GM18520 (cell line): ENCODE measurements around the gene HCST.

Experiments
- ATAC-seq: cut with Tn5 transposase; IDR thresholded peaks from one replicate; pipeline ENCODE4 v1.9.1; 2021; ENCODE audit not compliant: unreplicated experiment

Gene HCST

DNA sequence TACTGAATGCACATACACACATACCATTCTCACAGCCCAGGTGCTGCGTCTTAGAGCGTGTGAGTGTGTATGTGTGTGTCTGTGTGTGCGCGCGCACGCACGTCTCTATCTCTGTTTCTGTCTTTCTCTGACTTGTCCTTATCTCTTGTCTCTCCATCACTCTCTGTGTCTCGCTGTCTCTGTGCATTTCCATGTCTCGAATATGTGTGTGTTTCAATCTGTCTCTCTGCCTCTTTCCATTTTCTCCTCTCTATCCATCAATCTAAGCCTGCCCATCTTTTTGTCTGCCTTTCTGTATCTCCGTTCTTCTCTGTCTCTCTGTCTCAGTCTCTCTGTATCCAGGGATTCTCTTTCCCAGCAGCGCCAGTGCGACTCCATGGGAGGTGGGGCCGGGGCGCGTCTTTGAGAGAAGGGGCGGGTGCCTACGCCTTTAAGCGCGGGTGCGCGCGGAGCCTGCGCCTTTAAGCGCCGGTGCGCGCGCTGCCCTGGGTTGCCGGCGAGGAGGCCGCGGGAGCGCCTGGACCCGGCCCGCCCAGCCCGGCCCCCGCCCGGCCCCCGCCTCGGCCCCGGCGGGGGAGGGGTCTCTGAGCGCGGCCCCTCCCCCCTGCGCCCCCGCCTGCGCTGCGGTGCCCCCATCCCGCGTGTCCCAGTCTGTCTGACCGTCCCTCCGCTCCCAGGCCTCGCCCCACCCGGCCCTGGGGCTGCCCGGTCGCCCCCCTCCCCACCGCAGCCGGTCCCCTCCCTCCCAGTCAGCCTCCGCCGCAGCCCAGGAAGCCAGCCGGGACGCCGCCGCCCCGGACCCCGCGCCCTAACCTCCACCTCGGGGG, 33.8 kb downstream of the HCST start, which contains the start of gene LRFN3:
Gene LRFN3, plus strand, starts transcription at position 464 of the 827 bp plus-strand sequence. CDS start 3,052 bp downstream, outside the sequence.
- no peak for ATAC-seq

GRCh38 chr19:35936738-35937268, 34.5 kb downstream of the HCST start:
- no peak for ATAC-seq

DNA sequence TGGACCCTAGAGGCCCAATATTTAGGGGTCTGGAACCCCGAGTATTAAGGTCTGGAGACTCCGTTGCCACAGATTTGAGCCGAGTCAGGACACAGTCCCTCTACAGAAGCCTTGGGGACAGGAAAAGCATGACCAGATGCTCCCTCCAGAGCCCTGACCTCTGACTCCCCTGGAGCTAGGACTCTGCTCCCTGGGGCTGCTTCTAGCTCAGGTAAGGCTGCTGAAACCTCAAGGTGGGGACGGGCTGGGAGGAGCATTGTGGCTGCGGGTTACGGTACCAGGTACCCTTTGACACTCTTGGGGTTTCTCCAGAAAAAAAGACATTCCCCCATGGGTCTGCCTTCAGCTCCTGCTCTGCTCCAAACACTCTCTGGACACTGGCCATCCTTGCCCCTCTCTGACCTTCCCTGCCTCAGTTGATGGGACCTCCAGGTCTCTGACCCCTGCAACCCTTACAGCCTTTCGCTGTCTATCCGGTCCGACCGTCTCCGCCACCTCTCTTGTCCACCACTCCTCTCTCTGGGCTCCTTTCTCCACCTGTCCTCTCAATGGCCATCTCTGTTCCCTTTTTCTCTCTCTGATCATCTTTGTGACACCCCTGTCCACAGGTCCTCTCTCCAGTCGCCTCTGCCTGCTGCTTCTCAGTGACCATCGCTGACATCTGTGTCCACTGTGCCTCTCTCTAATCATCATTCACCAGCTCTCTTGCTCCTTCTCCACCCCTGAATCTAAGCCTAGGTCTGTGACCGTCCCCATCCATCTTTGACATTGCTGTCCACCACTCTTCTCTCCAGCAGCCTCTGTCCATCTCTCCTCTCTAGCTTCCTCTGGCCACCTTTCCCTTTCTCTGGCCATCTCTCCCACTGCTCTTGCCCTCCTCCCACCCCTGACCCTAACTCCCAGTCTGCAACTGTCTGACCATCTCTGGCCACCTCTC, 35.3 kb downstream of the HCST start:
- no peak for ATAC-seq

GRCh38 chr19:35938282-35939224, 36.2 kb downstream of the HCST start:
- ATAC-seq = no peak

DNA sequence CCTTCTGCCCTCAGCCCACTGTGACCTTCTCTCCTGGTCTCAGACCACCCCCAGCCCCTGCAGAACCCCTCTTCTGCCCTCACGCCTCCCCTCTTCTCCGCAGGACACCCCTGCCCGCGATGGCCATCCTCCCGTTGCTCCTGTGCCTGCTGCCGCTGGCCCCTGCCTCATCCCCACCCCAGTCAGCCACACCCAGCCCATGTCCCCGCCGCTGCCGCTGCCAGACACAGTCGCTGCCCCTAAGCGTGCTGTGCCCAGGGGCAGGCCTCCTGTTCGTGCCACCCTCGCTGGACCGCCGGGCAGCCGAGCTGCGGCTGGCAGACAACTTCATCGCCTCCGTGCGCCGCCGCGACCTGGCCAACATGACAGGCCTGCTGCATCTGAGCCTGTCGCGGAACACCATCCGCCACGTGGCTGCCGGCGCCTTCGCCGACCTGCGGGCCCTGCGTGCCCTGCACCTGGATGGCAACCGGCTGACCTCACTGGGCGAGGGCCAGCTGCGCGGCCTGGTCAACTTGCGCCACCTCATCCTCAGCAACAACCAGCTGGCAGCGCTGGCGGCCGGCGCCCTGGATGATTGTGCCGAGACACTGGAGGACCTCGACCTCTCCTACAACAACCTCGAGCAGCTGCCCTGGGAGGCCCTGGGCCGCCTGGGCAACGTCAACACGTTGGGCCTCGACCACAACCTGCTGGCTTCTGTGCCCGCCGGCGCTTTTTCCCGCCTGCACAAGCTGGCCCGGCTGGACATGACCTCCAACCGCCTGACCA, 37.2 kb downstream of the HCST start:
- ATAC-seq = no peak

DNA sequence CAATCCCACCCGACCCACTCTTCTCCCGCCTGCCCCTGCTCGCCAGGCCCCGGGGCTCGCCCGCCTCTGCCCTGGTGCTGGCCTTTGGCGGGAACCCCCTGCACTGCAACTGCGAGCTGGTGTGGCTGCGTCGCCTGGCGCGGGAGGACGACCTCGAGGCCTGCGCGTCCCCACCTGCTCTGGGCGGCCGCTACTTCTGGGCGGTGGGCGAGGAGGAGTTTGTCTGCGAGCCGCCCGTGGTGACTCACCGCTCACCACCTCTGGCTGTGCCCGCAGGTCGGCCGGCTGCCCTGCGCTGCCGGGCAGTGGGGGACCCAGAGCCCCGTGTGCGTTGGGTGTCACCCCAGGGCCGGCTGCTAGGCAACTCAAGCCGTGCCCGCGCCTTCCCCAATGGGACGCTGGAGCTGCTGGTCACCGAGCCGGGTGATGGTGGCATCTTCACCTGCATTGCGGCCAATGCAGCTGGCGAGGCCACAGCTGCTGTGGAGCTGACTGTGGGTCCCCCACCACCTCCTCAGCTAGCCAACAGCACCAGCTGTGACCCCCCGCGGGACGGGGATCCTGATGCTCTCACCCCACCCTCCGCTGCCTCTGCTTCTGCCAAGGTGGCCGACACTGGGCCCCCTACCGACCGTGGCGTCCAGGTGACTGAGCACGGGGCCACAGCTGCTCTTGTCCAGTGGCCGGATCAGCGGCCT, 37.9 kb downstream of the HCST start:
- no peak for ATAC-seq

DNA sequence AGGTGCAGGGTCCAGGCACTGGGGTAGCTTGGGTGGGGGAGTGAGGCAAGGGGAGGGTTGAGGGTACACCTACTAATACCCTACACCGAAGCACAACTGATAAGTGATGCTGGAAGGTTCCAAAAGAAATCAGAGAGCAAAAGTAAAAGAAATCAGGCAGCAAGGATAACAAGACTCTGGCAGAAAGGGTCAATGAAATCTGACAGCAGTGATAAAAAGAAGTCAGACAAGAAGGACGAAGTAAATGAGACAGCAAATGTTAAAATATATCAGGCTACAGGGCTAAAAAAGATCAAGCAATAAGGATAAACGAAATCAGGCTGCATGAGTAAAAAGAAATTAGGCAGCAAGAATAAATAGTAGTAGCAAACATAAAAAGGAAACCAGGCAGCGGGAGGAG, 38.5 kb downstream of the HCST start:
- no peak for ATAC-seq

DNA sequence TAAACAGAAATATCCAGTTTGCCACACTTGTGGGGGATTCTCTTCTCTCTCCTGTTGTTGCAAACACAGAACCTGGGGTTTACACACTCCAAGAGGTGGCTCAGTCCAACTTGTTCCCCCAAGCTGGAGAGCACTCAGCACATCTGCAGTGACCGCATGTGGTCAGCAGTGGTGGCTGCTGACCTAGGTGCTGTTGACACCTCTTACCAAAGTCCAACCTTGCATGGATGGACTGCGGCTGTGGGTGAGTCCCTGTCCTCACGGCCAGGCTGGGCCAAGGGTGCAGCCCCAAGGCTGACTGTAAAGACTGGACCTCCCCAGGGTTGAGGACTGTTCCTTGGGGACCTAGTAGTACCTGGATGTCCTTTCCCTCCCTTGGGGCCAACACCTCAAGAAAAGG, 39.9 kb downstream of the HCST start:
- ATAC-seq = no peak

DNA sequence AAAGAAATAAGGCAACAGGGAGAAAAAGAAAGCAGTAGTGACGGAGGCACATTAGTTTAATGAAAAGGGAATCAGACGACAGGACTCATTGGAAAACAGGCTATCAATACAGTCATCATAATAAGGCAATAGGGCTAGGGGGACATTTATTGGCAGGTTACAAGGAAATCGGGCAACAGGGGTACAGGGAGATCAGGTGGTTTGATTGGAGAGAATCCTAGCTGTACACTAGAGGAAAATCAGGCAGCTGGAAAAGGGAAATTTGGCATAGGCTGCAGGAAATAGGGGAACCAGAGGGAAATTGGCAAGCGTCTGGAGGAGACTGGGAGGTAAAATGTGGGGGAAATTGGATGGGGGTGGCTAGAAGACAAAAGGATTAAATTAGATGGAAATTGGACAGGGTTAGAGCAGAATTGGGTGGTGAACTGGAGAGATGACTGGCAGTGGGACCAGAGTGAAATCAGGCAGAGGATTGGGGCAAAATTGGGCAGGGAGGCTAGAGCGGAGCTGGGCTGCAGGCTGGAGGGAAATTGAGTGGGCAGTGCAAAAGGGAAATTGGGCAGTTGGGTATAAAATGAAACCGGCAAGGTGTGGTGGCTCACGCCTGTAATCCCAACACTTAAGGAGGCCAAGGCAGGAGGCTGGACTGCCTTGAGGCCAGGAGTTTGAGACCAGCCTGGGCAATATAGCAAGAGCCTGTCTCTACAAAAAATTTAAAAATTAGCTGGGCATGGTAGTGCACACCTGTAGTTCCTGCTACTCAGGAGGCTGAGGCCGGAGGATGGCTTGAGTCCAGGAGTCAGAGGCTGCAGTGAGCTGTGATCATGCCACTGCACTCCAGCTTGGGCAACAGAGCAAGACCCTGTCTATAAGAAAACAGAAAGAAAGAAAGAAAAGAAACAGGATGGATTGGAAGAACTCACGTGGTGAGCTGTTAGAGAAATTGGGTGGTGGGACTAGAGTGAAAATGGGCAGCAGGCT, 41.3 kb downstream of the HCST start:
- no peak for ATAC-seq

GRCh38 chr19:35944556-35944955, 42.2 kb downstream of the HCST start:
- no peak for ATAC-seq

- ATAC-seq = no peak
Observed at GRCh38 chr19:35945121-35945790, 42.9 kb downstream of the HCST start.

GRCh38 chr19:35946203-35946602, 43.9 kb downstream of the HCST start:
- no peak for ATAC-seq

GRCh38 chr19:35949131-35949530, 46.8 kb downstream of the HCST start:
- ATAC-seq = no peak
